Activated CD4-positive, alpha-beta T cell treated with anti-CD3 and anti-CD28 coated beads for 1 hour (primary cell): ENCODE data around the gene ORC6.
A peak's percentile ranks its signal among the peaks of the same experiment; 100 is the strongest.
"Not testable (repeated sequence)": the region's sequence is repeated elsewhere in the genome, so short reads cannot be mapped to it uniquely, and the experiment has no call there.

Source experiments
- DNase-seq: peaks from one replicate; pipeline ENCODE4 v3.0.0-alpha.2; 2020

The ORC6 gene, protein sequence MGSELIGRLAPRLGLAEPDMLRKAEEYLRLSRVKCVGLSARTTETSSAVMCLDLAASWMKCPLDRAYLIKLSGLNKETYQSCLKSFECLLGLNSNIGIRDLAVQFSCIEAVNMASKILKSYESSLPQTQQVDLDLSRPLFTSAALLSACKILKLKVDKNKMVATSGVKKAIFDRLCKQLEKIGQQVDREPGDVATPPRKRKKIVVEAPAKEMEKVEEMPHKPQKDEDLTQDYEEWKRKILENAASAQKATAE

DNA sequence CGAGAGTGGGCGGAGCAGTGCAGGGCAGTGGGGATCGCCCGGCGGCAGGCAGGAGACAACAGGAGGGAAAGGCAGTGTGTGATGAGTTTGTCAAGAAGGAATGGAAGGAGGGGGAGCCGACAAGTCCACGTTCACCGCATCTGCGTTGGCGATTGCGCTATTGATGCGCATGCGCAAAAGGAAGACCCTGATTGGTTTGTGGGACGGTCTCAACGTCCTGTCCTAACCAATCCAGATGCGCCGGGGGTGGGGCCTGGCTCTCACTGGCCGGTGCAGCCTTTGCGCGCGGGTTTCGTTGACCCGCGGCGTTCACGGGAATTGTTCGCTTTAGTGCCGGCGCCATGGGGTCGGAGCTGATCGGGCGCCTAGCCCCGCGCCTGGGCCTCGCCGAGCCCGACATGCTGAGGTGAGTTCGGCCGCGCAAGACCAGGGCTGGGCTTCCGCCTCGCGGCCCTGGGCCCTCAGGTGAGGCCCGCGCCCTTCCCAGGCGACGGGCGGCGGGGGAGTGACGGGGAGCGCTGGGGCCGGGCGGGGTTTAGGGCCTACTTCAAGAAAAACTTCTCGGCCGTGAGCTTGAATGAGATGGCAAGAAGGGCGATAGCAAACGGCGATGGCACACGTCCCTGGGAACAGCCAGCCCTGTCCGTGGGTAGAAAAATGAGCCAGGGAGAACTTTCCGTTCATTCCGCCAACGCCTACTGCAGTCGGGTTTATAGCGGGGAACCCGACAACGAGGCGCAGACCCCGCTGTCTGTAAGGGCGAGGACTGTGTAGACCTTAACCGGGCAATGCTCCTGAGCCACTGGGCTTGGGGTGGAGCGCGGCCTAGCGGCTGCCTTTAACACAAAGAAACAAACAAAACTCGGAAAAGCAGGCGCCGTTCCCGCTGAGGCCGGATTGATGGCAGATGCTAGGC is at the start of gene ORC6:
TSS of gene ORC6 (plus strand) at position 295 of the 916 bp plus-strand sequence. CDS start at position 342, 47 bp downstream.
- peak; percentile 94 for DNase-seq

DNA sequence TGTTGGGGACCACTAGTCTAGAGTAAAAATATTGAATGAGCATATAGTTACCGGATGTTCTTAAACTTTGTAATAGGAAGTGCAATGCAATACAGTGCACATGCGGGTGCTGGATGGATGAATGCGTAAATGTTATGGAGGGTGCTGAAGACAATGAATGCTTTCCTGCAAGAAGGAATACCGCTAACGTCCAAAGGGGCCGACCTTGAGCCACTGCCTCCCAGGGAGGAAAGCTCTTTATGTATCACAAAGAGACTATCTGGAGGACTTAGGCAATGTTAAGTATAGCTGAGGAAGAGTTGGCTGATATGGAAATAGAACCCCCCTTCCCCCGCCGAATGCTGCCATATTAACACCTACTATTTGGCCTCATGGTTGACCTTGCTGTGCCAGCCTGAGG is 40.8 kb upstream of the ORC6 start:
- DNase-seq = no peak

DNA sequence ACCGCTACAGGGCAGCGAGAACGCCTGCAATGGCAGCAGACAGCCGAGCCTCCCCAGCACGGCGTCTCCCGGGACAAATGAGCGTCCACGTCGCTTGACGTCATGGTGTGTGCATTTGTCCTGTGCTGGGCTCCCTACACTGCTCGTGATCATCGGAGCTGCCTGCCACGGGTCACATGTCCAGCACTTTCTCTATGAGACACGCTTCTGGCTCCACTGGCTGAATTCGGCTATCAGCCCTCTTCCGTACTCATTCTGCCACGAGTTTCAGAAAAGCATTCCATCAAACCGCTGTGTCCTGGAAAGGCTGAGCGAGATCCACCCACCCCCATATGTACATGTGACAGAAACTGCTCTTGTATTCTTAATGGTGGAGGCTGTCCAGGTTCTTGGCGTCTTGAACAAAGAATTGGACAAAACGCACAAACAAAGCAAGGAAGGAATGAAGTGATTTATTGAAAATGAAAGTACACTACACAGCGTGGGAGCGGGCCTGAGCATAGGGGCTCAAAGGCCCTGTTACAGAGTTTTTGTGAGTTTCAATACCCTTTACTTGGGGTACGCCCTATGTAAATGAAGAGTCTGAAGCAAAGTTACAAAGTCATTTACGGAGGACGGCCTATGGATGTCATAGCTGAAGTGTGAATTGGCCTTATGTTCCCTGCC is 39.7 kb upstream of the ORC6 start:
- DNase-seq = no peak

DNA sequence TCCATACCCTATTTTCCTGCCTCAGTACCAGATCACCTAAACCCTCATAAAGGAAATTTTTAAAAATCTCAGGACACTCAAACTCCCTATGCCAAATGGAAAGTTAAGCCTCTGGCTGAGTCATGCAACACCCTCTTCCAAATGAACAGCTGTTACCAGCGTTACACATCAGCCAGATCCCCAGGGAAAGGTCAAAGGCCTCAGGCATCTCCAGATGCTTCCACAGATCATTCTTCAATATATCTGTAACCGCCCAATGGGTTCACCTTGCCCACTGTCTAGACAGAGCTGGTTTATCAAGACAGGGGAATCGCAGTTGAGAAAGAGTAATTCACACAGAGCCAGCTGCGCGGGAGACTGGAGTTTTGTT is 39.2 kb upstream of the ORC6 start:
- DNase-seq = no peak

DNA sequence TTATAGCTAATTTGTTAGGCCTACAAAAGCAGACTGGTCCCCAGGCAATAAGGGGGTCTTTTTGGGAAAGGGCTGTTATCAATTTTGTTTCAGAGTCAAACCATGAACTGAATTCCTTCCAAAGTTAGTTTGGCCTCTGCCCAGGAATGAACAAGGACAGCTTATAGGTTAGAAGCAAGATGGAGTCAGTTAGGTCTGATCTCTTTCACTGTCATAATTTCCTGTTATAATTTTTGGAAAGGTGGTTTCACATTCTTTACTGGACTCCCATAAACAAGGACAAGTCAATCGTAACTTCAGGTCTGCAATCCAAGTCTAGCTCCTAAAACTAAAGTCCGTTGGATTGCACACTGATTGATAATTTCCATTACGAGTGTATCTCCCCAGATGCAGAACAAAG is 38.2 kb upstream of the ORC6 start:
- no peak for DNase-seq

DNA sequence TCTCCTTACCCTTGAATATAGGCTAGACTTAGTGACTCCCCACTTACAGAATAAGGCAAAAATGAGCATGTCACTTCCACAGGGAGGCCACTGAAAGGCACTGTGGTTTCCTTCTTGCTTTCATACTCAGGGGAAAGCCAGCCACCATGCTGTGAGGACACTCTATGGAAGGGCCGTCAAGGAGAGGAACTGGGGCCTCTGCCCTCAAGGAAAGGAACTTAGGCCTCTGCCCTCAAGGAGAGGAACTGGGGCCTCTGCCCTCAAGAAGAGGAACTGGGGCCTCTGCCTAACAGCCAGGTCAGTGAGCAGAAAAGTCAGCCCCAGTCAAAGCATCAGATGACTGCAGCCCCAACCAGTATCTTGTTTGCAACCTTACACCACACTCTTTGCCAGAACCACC is 30.5 kb upstream of the ORC6 start:
- DNase-seq = no peak

DNA sequence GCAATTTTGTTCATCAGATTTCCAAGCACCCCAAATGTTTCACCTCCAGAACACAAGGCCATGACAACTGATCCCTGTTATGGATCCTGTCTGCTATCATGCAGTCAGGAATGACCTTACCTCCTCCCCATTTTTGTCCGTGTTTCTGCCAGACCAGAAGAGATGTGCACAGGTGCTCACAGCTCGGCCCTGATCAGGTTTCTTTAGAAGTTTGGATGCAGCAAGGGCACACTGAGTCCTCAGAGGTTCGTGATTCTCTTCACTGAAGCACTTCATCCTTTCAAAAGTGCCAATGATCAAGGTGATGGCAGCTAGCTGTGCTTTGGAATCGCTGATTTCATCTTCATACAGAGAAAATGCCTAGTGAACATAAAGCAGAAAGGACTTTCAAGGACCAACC is 27.3 kb upstream of the ORC6 start:
- DNase-seq = no peak

DNA sequence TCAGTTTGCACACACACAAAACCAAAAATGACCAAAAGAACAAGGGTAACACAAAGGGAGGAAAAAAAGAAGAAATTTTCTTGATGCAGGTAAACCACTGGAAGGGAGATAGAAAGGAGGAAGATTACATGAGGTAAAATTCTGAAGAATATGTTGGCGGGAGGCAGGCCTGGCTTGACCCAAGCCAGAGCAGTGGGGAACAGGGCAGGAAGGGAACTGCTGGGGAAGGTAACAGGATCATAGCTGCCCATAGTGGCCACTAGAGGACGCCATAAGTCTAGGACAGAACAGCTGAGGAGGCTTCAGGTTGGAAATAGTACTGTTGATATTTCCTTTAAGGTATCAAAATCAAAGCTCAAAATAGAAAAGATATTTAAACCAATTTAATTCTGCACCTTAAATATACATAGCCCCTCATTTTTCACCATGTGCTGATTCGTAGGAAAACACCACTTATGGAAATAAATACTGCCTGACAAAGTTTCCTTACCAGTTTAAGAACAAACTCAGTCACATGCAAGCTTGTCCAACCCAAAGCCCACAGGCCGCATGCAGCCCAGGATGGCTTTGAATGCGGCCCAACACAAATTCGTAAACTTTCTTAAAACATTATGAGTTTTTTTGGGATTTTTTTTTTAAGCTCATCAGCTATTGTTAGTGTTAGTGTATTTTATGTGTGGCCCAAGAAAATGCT is 16.0 kb upstream of the ORC6 start:
- DNase-seq = peak; percentile 13

DNA sequence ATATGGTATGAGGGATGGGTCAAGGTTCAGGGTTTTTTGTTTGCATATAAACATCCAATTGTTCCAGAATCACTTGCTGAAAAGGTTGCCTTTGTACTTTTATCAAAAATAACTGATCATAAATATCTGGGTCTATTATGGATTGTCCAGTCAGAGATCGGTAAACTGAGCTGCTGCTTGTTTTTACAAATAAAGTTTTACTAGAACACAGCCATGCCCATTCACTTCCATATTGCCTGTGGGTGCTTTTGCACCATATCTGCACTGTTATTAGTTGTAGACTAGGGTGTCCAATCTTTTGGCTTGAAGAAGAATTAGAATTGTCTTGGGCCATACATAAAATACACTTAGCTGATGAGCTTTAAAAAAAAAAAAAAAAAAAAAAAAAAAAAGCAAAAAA is 11.5 kb upstream of the ORC6 start:
- DNase-seq = not testable (repeated sequence)

DNA sequence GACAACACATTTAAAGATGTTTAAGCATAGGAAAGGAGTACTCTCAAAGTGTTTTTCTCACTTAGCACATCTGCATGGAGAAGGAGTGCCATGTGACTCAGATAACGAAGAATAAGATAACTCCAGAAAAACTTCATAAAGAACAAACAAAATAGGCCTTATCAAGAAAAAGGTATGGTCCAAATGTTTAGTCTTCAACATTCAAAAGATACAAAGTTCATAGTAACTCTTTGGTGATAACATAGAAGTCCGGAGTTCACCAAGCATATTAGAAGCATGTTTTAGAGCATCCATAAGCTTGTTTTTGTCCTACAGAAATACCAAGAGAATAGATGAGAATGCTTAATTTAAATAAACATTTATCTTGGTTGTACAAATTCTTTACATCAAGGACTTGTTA is 7.6 kb upstream of the ORC6 start:
- DNase-seq = not testable (repeated sequence)

DNA sequence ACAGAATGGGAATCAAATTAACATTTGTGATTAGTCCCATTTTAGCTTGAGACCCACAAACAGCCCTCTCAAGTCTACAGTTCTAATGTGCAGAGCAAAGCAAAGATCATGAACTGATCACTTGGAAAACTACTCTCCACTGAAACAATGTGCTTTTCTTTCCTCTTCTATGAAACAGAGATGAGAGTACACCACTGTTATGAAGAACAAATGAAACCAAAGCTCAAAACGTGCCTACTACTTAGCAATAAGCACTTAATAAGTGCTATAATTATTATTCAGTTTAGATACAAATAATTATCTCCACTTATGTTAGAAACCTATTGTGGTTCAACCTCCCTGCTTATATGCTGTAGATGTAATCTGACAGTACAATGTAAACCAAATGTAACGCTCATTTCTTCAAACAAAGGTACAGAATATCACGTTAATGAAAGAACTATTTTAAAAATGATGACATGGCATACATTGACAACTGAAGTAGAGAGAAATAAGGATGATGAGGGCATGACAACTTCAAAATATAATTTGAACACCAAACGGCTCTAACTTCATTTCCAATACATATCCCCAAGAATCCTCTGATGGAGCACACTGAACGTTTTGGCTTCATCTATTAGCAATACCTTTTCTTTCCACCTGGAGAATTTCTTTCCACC is 2.5 kb upstream of the ORC6 start:
- DNase-seq = no peak

DNA sequence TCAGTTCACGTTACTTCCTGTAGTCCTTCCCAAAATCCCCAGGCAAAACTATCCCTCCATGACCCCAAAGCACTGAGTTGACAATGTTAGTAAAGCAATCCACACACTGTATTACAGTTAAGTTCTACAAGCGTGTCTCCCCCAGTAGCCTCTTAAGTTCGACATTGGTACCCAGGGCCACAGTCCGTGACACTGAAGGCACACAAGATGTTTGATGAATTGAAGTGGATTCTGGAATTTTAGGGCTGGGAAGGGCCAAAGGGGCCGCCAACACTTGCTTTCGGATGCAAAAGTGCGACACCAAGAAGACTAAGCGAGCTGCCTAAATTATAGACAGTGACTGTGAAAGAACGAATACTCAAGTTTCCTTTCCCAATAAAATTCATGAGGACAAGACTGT is 2.0 kb upstream of the ORC6 start:
- DNase-seq = no peak

DNA sequence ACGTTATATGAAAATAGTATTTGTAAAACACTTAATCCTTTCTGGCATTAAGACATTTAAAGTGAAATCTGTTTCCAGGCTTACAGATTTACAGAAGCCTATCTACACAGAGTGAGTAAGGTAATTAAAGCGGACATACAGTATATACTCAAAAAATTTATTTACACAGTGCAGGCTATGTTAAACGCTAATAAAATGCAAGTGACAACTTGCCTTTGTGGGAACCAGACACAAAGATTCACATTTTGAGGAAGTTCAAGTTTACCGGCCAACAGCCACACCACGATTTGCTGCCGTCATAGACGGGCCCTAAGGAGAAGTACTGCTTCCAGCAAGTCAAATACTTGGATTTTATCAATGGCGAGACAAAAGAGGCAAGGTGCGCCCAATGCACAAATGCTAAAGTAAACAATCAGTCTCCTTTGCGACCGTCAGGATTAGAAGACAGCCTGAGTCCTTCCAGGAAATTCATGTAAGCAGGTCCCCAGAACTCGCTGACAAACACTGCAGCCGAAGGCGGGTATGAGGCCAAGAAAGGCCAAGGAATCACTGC is 1.3 kb upstream of the ORC6 start:
- DNase-seq = no peak

DNA sequence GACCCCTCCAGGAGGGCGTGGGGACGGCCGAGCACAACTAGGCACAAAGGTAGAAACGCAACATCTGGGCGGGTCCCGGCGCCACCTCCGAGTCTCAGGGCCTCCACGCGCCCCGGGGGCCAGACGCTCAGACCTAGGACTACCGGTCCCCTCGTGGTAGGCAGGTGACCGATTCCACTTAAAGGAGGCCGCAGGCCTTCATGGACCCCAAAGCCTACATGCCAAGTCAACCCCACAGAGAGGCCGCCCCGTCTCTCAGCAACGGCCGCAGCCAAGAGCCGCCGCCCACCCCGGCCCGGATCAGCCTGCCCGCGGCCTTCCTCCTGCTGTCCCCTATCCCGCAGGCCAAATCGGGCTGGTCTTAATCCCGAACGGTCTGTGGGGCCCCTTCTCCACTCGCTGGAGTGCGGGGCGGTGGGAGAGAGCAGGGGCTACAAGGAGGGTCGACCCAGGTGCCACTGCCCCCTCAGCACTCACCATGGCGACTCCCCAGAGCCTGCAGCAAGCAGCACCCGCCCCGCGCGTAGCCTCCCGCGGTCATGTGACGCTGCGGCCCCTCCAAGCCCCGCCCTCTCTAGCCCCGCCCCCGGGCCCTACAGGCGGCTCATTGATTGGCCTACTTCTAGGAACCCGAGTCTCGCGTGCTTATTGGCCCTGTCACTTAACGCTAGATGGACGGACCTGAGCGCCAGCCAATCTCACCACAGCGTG is 650 bp upstream of the ORC6 start, which contains the start of gene VPS35:
TSS of gene VPS35 (minus strand) at position 525 of the 711 bp plus-strand sequence. CDS start at position 480, 45 bp downstream.
- DNase-seq = peak; percentile 98

DNA sequence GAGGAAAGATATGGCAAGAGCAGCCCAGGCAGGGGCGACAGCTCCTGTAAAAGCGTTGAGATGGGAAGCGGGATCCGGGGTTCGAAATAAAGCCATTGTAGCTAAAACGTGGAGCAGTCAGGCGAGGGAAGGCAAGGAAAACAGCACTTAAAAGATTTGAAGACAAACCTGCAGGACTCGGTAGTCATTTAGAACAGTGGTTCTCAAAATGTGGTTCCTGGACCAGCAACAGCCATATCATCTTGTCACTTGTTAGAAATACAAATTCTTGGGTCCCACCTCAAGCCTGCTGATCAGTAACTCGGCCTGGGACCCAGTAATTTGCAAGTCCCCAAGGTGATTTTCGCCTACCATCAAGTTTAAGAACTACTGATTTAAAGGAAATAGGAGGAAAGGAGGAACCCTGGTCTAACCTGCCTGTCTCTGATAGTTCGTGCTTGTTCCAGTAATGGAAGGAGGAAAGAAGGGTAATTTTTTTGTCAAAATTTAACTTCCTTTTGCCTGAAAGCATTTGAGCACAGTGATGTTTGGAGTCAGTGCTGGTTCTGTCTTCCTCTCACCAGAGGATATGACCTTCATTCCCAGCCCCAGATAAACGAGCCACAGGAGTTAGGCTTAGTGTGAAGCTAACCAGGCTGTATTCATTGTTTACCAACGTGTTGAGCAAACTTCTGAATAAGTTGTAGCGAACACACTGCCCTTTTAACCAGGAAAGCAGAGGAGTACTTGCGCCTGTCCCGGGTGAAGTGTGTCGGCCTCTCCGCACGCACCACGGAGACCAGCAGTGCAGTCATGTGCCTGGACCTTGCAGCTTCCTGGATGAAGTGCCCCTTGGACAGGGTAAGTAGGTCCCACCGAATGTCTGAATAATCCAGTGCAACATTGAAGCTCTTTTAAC is 1.1 kb downstream of the ORC6 start:
- no peak for DNase-seq

DNA sequence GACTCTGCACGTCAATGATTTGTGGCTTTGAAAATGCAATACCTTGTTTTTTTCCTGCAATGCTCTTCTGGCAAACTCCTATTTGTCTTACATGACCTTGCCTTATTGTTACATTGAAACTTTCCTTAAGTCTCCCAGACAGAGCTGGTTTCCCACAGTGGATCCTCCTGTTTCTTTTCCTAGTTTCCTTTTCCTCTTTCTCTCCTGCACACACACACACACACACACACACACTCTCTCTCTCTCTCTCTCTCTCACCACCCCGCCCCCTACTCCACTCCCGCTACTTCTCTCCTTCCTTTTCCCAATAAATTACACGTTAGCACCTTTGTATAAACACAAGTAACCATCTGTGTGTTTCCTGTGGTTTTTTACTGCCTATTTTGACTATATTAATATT is 2.3 kb downstream of the ORC6 start:
- DNase-seq = no peak

DNA sequence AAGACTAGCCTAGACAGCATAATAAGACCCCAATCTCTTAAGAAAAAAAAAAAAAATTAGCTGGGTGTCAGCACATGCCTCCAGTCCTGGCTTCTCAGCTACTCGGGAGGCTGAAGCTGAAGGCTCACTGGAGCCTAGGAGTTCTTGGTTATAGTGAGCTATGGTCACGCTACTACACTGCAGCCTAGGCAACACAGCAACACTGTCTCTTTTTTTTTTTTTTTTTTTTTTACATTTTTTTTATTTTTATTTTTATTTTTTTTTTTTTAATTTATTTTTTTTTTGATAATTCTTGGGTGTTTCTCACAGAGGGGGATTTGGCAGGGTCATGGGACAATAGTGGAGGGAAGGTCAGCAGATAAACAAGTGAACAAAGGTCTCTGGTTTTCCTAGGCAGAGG is 4.1 kb downstream of the ORC6 start:
- DNase-seq = no peak

DNA sequence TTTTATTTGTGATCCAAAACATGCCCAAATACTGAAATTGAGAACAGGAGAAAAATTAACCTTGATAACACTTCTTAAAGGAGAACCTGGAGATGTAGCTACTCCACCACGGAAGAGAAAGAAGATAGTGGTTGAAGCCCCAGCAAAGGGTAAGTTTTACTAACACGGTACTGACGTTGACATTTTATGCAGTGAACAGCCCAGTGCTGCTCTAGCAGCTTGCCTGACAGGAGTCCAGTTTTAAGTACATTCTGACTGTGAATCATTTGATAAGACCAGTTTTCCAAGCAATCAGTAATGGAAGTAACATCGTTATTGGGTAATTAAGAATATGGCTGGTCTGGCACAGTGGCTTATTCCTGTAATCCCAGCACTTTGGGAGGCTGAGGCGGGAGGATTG is 6.5 kb downstream of the ORC6 start:
- DNase-seq = no peak

DNA sequence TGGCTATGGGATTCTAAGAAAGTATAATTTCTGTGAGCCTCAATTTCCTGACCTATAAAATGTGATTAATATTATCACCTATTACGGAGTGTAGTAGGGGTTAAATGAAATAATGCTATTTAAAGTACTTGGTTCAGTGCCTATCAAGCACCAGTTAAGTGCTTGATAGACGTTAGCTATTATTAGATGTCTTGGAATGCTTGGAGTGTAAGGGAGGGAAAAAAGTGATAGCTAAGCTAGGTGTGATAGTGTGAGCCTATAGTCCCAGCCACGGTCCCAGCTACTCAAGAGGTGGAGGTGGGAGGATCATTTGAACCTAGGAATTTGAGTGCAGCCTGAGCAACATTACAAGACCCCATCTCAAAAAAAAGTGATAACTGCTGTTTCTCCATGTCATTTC is 7.5 kb downstream of the ORC6 start:
- DNase-seq = no peak

DNA sequence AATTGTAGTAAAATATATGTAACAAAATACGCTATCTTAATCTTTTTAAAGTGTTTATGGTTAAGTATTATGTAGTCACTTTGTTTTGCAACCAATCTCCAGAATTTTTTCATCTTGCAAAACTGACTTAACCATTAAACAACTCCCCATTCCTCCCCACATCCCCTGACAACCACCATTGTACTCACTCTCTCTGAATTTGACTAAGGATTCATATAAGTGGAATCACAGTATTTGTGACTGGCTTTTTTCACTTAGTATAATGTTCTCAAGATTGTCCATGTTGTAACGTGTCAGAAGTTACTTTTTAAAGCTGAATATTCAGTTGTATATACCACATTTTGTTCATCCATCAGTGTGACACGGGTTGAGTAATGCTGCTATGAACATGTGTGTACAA is 10.6 kb downstream of the ORC6 start:
- DNase-seq = no peak

DNA sequence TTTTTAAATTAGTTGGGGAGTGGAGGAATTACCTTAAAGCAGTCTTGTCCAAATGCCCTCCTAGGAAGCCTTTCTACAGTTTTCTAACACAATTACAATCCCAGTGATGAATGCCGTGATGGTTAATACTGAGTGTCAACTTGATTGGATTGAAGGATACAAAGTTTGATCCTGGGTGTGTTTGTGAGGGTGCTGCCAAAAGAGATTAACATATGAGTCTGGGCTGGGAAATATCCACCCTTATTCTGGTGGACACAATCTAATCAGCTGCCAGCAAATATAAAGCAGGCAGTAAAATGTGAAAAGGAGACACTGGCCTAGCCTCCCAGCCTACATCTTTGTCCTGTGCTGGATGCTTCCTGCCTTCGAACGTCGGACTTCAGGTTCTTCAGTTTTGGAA is 12.2 kb downstream of the ORC6 start:
- DNase-seq = no peak
